GM12874 (cell line): ENCODE results near the gene RUFY2.

Experiments used
- CTCF ChIP-seq: IDR thresholded peaks from 2 replicates; pipeline ENCODE4 v1.5.1; 2011; ENCODE audit warnings: low read depth, mild to moderate bottlenecking, control low read depth, low read length, moderate library complexity; ENCODE audit not compliant: insufficient read depth

The RUFY2 gene

GRCh38 chr10:68424454-68425014 is 17.5 kb upstream of the RUFY2 start:
- no peak for TF ChIP-seq CTCF

- TF ChIP-seq CTCF = no peak
Observed at GRCh38 chr10:68423522-68423921, 16.4 kb upstream of the RUFY2 start.

- TF ChIP-seq CTCF = no peak
Observed at GRCh38 chr10:68419376-68419775, 12.3 kb upstream of the RUFY2 start.

- no peak for TF ChIP-seq CTCF
Observed at GRCh38 chr10:68408898-68409518, 1.9 kb upstream of the RUFY2 start.

- TF ChIP-seq CTCF = no peak
Observed at GRCh38 chr10:68406111-68406814, 814 bp downstream of the RUFY2 start.

- no peak for TF ChIP-seq CTCF
Observed at GRCh38 chr10:68403701-68404100, 3.4 kb downstream of the RUFY2 start.

GRCh38 chr10:68402276-68402675 is 4.8 kb downstream of the RUFY2 start:
- no peak for TF ChIP-seq CTCF
